ENCODE measurements around the gene TRIM10.

DNA sequence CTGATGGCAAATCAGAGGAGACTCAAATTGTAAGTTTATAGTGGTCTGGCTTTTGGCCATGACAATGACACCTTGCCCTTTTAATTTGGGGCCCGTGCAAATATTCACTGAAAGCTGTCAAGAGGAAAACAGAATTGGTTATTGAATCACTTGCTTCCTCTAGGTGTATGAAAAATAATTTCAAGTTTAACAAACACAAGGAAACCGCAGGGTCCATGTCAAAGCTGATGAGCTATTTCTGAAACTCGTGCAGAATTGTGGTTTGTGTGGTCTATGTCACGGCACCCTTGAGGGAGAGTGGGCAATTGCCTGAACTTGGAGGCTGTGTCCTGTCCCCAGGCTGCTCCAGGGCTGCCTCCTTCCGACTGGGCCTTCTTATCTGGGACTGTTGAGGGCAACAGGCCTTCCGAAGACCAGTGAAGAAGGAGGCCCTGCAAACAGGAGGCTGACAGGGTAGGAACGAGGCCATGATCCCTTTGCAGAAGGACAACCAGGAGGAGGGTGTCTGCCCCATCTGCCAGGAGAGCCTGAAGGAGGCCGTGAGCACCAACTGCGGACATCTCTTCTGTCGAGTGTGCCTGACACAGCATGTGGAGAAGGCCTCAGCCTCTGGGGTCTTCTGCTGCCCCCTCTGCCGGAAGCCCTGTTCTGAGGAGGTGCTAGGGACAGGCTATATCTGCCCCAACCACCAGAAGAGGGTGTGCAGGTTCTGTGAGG, 24.3 kb downstream of the TRIM10 start:
- no peak for TF ChIP-seq POLR2A (IDR thresholded peaks at IDR 0.05)
- TF ChIP-seq, protein P1, sequence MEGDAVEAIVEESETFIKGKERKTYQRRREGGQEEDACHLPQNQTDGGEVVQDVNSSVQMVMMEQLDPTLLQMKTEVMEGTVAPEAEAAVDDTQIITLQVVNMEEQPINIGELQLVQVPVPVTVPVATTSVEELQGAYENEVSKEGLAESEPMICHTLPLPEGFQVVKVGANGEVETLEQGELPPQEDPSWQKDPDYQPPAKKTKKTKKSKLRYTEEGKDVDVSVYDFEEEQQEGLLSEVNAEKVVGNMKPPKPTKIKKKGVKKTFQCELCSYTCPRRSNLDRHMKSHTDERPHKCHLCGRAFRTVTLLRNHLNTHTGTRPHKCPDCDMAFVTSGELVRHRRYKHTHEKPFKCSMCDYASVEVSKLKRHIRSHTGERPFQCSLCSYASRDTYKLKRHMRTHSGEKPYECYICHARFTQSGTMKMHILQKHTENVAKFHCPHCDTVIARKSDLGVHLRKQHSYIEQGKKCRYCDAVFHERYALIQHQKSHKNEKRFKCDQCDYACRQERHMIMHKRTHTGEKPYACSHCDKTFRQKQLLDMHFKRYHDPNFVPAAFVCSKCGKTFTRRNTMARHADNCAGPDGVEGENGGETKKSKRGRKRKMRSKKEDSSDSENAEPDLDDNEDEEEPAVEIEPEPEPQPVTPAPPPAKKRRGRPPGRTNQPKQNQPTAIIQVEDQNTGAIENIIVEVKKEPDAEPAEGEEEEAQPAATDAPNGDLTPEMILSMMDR (IDR thresholded peaks at IDR 0.05), result no peak
